ENCODE measurements around the gene LDLRAP1.

DNA sequence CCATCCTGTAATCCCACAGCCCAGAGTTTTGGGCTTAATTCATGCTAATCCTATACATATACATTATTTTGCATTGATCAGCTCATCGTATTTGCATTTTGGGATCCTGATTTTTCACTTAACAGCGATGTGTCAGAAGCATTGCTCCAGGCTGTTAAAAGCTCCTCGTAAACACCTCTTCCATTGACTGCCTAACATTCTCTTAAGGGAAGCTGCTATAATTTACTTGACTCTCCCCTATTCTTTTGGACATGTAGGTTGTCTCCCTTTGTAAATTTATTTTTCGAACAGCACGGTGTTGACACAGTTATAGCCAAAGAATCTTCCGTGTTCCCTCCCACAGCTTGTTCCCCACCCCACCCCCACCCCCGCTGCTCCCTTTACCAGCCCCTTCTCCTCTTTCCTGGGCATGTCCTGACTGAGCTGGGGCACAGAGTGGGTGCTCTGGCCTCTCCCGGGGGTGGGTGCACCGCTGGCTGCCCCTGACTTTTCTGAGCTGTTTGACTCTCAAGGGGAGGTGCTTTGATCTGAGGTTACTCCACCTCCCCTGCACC, 22.8 kb downstream of the LDLRAP1 start:
- TF ChIP-seq, protein P1, sequence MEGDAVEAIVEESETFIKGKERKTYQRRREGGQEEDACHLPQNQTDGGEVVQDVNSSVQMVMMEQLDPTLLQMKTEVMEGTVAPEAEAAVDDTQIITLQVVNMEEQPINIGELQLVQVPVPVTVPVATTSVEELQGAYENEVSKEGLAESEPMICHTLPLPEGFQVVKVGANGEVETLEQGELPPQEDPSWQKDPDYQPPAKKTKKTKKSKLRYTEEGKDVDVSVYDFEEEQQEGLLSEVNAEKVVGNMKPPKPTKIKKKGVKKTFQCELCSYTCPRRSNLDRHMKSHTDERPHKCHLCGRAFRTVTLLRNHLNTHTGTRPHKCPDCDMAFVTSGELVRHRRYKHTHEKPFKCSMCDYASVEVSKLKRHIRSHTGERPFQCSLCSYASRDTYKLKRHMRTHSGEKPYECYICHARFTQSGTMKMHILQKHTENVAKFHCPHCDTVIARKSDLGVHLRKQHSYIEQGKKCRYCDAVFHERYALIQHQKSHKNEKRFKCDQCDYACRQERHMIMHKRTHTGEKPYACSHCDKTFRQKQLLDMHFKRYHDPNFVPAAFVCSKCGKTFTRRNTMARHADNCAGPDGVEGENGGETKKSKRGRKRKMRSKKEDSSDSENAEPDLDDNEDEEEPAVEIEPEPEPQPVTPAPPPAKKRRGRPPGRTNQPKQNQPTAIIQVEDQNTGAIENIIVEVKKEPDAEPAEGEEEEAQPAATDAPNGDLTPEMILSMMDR (IDR thresholded peaks at IDR 0.05) = no peak
- TF ChIP-seq EZH2 (IDR thresholded peaks at IDR 0.05; ENCODE audit: borderline replicate concordance, insufficient read depth, low read depth, low read length, poor library complexity, severe bottlenecking) = no peak

Measured in B cell (primary cell).